GM19397 (cell line): ENCODE results near the gene ZNF516.
"Not testable (repeated sequence)": the region's sequence is repeated elsewhere in the genome, so short reads cannot be mapped to it uniquely, and the experiment has no call there.

Experiments
- ATAC-seq: cut with Tn5 transposase; IDR thresholded peaks from one replicate; pipeline ENCODE4 v1.9.1; 2021; ENCODE audit warnings: mild to moderate bottlenecking, moderate library complexity; ENCODE audit not compliant: unreplicated experiment

The ZNF516 gene

GRCh38 chr18:76490670-76491472 is 4.2 kb downstream of the ZNF516 start:
- ATAC-seq, result no peak

DNA sequence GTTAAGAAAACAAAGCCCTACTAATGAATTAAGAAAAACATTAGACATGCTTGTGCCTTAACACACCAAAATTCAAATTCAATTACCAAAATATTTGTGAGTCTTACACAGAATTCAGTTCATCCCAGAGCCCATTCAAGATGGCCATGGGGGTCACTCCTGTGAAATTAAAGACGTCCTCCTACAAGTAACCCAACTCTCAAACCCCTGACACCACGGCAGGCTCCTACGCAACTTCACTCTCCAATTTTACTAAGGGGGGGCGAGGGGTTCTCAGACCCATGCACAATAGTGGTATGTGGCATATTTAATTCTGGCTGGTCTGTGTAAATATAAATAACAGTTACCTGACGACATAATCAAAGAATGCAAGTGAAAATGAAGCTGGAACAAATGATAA is 5.0 kb downstream of the ZNF516 start:
- no peak for ATAC-seq

DNA sequence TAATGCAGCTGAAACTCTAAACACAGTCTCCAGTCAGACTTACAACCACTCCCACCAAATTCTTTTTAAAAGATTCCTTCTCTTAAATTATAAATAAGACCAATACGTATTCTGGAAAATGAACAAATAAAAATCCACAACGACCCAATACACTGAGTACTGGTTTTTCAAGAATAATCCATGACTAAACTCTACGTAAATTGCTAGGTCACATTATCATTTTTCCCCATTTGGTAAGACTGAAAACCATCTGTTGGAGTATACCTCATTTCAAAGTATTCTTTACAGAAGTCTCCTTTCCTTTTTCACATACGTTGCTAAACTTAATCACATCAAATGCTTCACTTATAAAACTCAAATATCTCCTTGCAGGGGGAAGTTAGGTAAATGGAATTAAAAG is 6.0 kb downstream of the ZNF516 start:
- no peak for ATAC-seq

DNA sequence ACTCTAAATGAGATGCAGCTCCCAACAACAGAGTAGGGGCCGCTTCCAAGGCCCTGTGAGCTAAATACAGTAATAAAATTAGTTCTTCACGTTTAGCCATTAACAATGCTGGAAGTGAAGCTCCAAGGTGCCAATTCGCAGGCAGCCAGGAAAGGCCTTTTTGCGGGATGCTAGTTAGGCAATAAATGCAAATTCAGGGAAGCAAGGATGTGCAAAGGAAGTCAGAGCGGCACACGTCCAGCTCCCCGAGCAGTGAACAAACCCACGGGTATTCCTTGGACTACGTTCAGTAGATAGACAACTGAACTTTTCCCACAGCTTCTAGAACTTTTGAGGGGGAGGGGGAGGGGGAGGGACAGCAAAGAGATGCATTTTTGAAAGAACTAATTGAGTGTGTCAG is 6.9 kb downstream of the ZNF516 start:
- ATAC-seq, result no peak

DNA sequence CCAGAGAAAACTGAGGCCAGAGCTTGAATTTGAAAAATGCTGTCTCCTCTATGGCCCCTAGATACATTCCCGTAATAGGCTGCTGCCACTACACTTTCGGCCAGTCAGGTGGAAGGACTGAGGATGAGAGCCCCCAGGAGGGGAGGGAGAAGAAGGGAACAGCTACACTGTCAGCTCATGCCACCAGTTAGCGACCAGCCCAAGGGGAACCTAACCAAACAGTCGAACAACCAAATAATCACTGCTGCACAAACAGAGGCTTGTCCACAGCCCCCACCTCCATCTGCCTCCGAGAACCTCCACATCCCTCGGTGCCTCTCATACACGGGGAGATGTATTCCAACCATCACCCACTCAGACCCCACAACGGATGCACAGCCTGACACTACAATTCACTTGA is 7.3 kb downstream of the ZNF516 start:
- no peak for ATAC-seq

GRCh38 chr18:76487070-76487469 is 8.0 kb downstream of the ZNF516 start:
- ATAC-seq, result no peak

GRCh38 chr18:76486574-76486973 is 8.5 kb downstream of the ZNF516 start:
- ATAC-seq, result no peak

- ATAC-seq, result no peak
These were observed 9.0 kb downstream of the ZNF516 start for GRCh38 chr18:76486038-76486437.

GRCh38 chr18:76484749-76485387 is 10.2 kb downstream of the ZNF516 start:
- no peak for ATAC-seq

- no peak for ATAC-seq
These were observed 11.3 kb downstream of the ZNF516 start for GRCh38 chr18:76483780-76484179.

- ATAC-seq, result no peak
These were observed 11.9 kb downstream of the ZNF516 start for GRCh38 chr18:76482971-76483691.

GRCh38 chr18:76482267-76482666 is 12.8 kb downstream of the ZNF516 start:
- no peak for ATAC-seq

DNA sequence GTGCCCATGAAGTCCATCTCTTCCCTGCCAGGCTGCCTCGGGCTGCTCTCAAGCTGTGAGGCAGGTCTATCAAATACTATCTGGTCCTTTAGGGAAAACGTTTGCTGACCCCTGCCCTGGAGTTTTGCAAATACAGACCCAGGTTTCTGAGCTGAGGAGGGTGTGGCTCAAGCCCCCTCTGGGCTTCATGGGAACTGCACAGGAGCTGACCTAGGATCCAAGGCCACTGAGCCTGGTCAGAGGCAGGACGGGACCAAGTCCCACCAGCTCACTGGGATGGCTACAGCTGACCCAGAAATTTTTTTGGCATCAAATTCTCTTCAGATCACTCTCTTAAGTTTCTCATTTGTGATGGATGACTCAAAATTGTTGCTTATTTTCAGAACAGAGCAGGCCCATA is 14.1 kb downstream of the ZNF516 start:
- no peak for ATAC-seq

GRCh38 chr18:76479351-76480238 is 15.4 kb downstream of the ZNF516 start:
- ATAC-seq, result no peak

GRCh38 chr18:76476665-76477561 is 18.1 kb downstream of the ZNF516 start:
- no peak for ATAC-seq

- ATAC-seq, result no peak
These were observed 19.4 kb downstream of the ZNF516 start for GRCh38 chr18:76475450-76476194.

GRCh38 chr18:76474824-76475223 is 20.2 kb downstream of the ZNF516 start:
- ATAC-seq, result no peak

GRCh38 chr18:76473521-76473920 is 21.5 kb downstream of the ZNF516 start:
- not testable (repeated sequence) for ATAC-seq

- ATAC-seq, result no peak
These were observed 22.2 kb downstream of the ZNF516 start for GRCh38 chr18:76472829-76473228.
